Measurements from ENCODE around the gene GRM8. TPM values are rescaled to one million over a fixed set of nuclear protein-coding genes. Genes with fewer than 3 reads are reported as not detected.

Gene GRM8
- total RNA-seq, 1 experiment from 2014 or later = 0.40 TPM

DNA sequence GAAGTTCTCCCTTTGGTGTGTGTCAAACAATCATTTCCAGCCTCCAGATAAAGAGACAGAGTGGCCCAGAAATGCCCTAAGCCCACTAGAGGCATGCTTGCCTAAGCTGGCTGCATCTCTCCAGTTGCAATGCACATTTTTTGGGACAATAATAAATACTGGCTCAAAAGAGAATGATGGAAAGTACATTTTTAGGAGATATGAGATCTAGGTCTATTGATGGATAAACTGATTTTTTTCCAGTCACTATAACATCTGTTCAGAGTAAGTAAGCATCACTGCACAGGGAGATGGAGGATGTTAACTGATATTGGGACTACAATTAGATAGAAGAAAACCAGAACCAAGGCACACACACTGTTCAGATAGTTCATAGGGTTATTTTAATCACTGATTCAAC is 553.0 kb downstream of the GRM8 start:
- H3K4me1 Mint-ChIP-seq (ENCODE audit: low read depth, unreplicated experiment) = peaks cover 32% of the 10 kb centered on the region
- no peaks in the 10 kb centered on the region for H3K36me3 Mint-ChIP-seq (ENCODE audit: insufficient read depth, unreplicated experiment)
- no peak overlapping the region for H3K27ac Mint-ChIP-seq (ENCODE audit: unreplicated experiment)
- TF ChIP-seq, protein P1, sequence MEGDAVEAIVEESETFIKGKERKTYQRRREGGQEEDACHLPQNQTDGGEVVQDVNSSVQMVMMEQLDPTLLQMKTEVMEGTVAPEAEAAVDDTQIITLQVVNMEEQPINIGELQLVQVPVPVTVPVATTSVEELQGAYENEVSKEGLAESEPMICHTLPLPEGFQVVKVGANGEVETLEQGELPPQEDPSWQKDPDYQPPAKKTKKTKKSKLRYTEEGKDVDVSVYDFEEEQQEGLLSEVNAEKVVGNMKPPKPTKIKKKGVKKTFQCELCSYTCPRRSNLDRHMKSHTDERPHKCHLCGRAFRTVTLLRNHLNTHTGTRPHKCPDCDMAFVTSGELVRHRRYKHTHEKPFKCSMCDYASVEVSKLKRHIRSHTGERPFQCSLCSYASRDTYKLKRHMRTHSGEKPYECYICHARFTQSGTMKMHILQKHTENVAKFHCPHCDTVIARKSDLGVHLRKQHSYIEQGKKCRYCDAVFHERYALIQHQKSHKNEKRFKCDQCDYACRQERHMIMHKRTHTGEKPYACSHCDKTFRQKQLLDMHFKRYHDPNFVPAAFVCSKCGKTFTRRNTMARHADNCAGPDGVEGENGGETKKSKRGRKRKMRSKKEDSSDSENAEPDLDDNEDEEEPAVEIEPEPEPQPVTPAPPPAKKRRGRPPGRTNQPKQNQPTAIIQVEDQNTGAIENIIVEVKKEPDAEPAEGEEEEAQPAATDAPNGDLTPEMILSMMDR (IDR thresholded peaks at IDR 0.05; ENCODE audit: unreplicated experiment) = no peak
- peaks cover 6% of the 10 kb centered on the region for H3K9me3 Mint-ChIP-seq (ENCODE audit: low read depth, unreplicated experiment)
- no peak overlapping the region for H3K4me3 Mint-ChIP-seq (ENCODE audit: low read depth, unreplicated experiment)
- H3K27me3 Mint-ChIP-seq (ENCODE audit: unreplicated experiment) = no peaks in the 10 kb centered on the region
- CTCF ChIA-PET = interaction anchor here (0.6 kb wide), 1 partner anchor 9 kb away, joined by 3 read pairs; no protein-coding TSS in a partner anchor
- DNase-seq = no peak
- no TSS peak for BruUV-seq (replicated peaks)
- intact Hi-C loops (cut with micrococcal nuclease; ENCODE audit: unreplicated experiment) = no loop called here

DNA sequence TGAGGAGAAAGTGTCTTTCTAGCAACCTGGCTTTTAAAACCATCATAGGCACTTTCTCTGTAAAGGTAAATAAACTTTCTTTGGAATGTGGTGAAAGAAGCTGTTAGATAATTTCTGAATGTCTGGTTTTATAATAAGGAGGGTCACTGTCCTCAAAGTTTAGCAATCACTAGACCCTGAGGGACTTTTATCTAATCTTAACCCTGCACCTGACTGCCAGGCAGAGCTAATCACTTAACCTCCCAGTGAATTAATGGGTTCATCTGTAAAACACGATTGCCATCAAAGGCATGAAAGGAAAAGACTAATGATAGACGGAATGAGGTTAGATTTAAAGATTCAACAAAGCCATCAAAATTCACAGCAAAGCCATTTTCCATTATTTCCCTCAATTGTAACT is 553.8 kb downstream of the GRM8 start:
- intact Hi-C loops (cut with micrococcal nuclease; ENCODE audit: unreplicated experiment) = no loop called here
- peaks cover 2% of the 10 kb centered on the region for H3K9me3 Mint-ChIP-seq (ENCODE audit: low read depth, unreplicated experiment)
- CTCF ChIA-PET = no interaction called here
- H3K4me3 Mint-ChIP-seq (ENCODE audit: low read depth, unreplicated experiment) = no peak overlapping the region
- H3K27ac Mint-ChIP-seq (ENCODE audit: unreplicated experiment) = no peak overlapping the region
- no peak for DNase-seq
- no TSS peak for BruUV-seq (replicated peaks)
- H3K4me1 Mint-ChIP-seq (ENCODE audit: low read depth, unreplicated experiment) = peaks cover 32% of the 10 kb centered on the region
- TF ChIP-seq, protein P1 (IDR thresholded peaks at IDR 0.05; ENCODE audit: unreplicated experiment) = no peak
- H3K27me3 Mint-ChIP-seq (ENCODE audit: unreplicated experiment) = no peaks in the 10 kb centered on the region
- H3K36me3 Mint-ChIP-seq (ENCODE audit: insufficient read depth, unreplicated experiment) = no peaks in the 10 kb centered on the region

GRCh38 chr7:126698446-126698845 is 554.3 kb downstream of the GRM8 start:
- peaks cover 32% of the 10 kb centered on the region for H3K4me1 Mint-ChIP-seq (ENCODE audit: low read depth, unreplicated experiment)
- intact Hi-C loops (cut with micrococcal nuclease; ENCODE audit: unreplicated experiment) = no loop called here

DNA sequence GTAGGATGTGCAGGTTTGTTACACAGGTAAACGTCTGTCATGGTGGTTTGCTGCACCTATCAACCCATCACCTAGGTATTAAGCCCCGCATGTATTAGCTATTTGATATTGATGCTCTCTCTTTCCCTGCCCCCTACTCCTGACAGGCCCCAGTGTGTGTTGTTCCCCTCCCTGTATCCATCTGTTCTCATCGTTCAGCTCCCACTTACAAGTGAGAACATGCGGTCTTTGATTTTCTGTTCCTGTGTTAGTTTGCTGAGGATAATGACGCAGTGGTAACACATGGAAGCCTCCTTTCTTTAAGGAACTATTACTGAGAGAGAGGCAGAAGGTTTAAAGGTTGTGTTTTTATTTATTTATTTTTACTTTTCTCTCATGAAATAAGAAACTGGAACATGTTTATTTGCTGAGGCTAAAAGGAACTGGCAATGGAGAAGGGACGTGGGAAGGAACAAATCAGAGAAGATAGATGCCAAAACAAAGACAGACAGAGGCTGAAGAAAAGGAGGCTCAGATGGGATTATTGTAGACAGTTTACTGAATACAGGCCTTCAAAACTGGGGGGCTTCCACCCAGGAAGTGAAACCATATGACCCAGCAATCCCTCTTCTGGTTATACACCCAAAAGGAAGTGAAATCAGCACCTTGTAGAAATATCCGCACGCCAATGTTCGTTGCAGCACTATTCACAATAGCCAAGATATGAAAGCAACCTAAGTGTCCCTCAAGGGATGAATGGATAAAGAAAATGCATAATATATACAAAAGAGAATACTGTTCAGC is 556.3 kb downstream of the GRM8 start:
- Mint-ChIP-seq H3K27me3 (ENCODE audit: unreplicated experiment) (no peaks in the 10 kb centered on the region), H3K4me1 (ENCODE audit: low read depth, unreplicated experiment) (peaks cover 18% of the 10 kb centered on the region), H3K4me3 (ENCODE audit: low read depth, unreplicated experiment) (no peak overlapping the region), H3K9me3 (ENCODE audit: low read depth, unreplicated experiment) (no peaks in the 10 kb centered on the region), H3K27ac (ENCODE audit: unreplicated experiment) (no peak overlapping the region), H3K36me3 (ENCODE audit: insufficient read depth, unreplicated experiment) (no peaks in the 10 kb centered on the region)
- BruUV-seq (replicated peaks) = no TSS peak
- intact Hi-C loops (cut with micrococcal nuclease; ENCODE audit: unreplicated experiment) = no loop called here
- TF ChIP-seq, protein P1 (IDR thresholded peaks at IDR 0.05; ENCODE audit: unreplicated experiment) = no peak
- CTCF ChIA-PET = no interaction called here
- no peak for DNase-seq

More at GRCh38 chr7:126698446-126698845, 554.3 kb downstream of the GRM8 start:
- H3K36me3 Mint-ChIP-seq (ENCODE audit: insufficient read depth, unreplicated experiment) = no peaks in the 10 kb centered on the region
- no TSS peak for BruUV-seq (replicated peaks)
- no peak for DNase-seq
- H3K9me3 Mint-ChIP-seq (ENCODE audit: low read depth, unreplicated experiment) = no peaks in the 10 kb centered on the region
- H3K4me3 Mint-ChIP-seq (ENCODE audit: low read depth, unreplicated experiment) = no peak overlapping the region
- CTCF ChIA-PET = no interaction called here
- TF ChIP-seq, protein P1 (IDR thresholded peaks at IDR 0.05; ENCODE audit: unreplicated experiment) = no peak
- no peak overlapping the region for H3K27ac Mint-ChIP-seq (ENCODE audit: unreplicated experiment)
- H3K27me3 Mint-ChIP-seq (ENCODE audit: unreplicated experiment) = no peaks in the 10 kb centered on the region
